22Rv1 (cell line): Measurements from ENCODE around the gene DTNA.

ENCODE experiments used
- ZFX ChIP-seq: fragments of 450-650 bp; IDR thresholded peaks from 2 replicates; pipeline ENCODE4 v1.6.1; 2017; ENCODE audit warnings: antibody characterized with exemption, borderline replicate concordance
- TF ChIP-seq, protein P1 (sequence below): fragments of 450-650 bp; IDR thresholded peaks from 2 replicates; pipeline ENCODE4 v1.5.1; 2017; ENCODE audit warnings: mild to moderate bottlenecking

DNA sequence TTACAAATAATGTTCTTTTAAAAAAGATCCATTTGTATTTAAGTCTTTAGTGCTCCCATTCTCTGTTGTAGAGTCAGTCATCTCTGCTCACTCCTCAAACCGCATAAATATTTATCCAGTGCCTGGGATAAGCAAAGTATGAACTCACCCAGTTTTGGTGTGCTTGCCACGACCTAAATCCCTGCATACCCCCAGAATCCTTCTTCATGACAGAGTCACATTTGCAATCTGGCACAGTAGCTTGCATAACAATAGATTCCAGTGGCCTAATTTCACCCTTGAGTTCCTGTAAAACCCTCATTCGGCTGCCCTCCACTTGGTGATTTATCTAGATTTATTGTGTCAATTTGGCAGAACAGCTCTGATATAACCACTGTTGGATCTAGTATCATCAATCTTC, 92.9 kb downstream of the DTNA start:
- TF ChIP-seq, protein P1, sequence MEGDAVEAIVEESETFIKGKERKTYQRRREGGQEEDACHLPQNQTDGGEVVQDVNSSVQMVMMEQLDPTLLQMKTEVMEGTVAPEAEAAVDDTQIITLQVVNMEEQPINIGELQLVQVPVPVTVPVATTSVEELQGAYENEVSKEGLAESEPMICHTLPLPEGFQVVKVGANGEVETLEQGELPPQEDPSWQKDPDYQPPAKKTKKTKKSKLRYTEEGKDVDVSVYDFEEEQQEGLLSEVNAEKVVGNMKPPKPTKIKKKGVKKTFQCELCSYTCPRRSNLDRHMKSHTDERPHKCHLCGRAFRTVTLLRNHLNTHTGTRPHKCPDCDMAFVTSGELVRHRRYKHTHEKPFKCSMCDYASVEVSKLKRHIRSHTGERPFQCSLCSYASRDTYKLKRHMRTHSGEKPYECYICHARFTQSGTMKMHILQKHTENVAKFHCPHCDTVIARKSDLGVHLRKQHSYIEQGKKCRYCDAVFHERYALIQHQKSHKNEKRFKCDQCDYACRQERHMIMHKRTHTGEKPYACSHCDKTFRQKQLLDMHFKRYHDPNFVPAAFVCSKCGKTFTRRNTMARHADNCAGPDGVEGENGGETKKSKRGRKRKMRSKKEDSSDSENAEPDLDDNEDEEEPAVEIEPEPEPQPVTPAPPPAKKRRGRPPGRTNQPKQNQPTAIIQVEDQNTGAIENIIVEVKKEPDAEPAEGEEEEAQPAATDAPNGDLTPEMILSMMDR = no peak
- TF ChIP-seq ZFX = no peak
